Measurements from ENCODE around the gene PIWIL1.

DNA sequence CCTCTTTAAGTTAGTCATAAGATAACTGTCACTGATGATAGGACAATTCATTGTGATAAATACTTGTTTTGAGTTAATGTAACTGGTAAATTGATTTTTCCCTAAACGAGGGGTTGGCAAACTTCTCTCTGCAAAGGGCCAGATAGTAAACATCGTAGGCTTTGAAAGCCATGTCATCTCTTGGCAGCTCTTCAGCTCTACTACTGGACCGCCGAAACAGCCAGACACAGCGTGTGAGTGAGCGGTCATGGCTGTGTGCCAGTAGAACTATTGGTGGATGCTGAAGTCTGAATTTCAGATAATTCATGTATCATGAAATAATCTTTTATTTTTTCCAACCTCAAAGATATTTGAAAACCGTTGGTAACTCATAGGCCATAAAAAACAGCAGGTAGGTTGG lies 9.9 kb downstream of the PIWIL1 start:
- TF ChIP-seq CTCF (conservative IDR thresholded peaks at IDR 0.05; ENCODE audit: low read depth in 2 of 2) (no peak), EZH2phosphoT487 (IDR thresholded peaks at IDR 0.05; ENCODE audit: unreplicated experiment) (no peak)
